ENCODE results near the gene OR1D2. TPM values are rescaled to one million over a fixed set of nuclear protein-coding genes. Genes with fewer than 3 reads are reported as not detected.

OR1D2 gene
- total RNA-seq, 4 donors from 2014 or later: not detected

DNA sequence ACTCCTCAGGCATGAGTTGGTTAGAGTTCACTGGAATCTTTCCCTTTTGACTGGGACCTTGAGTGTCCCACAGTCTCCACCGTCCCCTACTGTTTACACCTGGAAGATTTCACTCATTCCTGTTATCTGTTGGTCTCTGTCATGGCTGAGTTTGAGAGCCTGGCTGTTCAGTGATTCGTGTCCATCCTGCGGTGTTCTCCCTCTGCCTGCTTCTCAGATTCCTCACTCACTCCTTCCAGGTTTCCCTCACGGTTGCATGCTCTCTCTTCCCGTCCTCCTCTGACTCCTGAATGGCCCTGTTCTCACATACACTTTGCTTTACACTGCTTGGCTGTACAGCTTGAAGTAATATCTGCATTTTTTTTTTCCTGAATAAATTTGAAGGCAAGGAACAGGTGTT is 65.3 kb downstream of the OR1D2 start:
- Histone ChIP-seq H3K4me1 (no peaks in the 10 kb centered on the region), H3K27me3 (no peaks in the 10 kb centered on the region), H3K4me3 (no peak overlapping the region), H3K27ac (no peak overlapping the region), H3K36me3 (no peaks in the 10 kb centered on the region), H3K9me3 (peaks cover 0 to 4% (median 2%) of the 10 kb centered on the region in 4 donors)
- TF ChIP-seq CTCF (IDR thresholded peaks at IDR 0.05) (no peak), POLR2A (IDR thresholded peaks at IDR 0.05) (no peak)
- DNase-seq: peak in 1 of 3 donors; percentile 15

Other genes starting within 250 kb of the OR1D2 start
- not detected for gene OR1D5, start 40.8 kb downstream of the OR1D2 start, total RNA-seq
- not detected for gene OR1G1, start 23.1 kb upstream of the OR1D2 start, total RNA-seq
- not detected for gene OR1A2, start 93.1 kb upstream of the OR1D2 start, total RNA-seq
- not detected for gene OR1A1, start 103.2 kb upstream of the OR1D2 start, total RNA-seq
- not detected for gene OR3A1, start 193.9 kb upstream of the OR1D2 start, total RNA-seq

Data from Peyer's patch (tissue), 4 donors.